ENCODE measurements around the gene CD55. TPM values are rescaled to one million over a fixed set of nuclear protein-coding genes. Genes with fewer than 3 reads are reported as not detected.

The CD55 gene
- polyA plus RNA-seq, 1 of the 3 experiments (the other 2 are of a cell fraction): 10.4 TPM

DNA sequence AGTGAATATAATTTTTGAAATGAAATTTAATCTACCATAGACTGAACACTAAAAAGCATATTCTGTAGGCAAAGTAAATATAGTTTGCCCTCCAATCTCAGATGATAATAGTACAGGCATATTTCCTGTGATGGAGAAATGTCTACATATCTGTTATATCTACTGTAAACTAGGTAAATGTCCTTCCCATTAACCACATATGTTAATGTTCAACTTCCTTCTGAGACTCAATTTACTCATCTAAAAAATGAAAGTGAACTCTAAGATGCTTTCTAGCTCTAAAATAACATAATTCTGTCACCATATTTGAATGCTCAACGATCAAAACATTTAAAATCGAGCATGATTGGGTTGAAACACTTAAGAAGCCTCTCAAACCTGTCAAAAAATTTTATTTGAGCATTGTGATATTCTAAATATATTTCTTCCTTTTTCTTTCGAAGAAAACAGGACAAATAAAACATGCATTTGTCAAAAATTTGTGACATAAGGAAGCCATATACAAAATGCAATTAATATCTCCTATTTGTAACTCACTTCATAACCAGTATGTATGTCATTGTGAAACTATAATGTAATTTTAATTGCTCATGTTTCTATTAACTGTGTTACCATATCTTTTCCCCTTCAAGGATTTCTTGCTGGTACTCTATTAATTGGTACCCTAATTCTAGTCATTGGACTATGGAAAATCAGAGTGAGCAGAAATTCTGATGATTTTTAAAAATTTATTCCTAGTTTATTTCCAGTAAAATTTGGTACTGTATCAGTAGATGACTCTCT is 34.2 kb downstream of the CD55 start:
- no peak overlapping the region for H3K4me2 ChIP-seq
- ChIA-PET CTCF (no interaction called here), POLR2A (no interaction called here)
- H3K9ac ChIP-seq: no peak overlapping the region
- 16% methylated on average over 3 of the region's 3 CpGs for WGBS (ENCODE audit: low lambda C conversion rate)
- H3F3A ChIP-seq (replicated peaks; ENCODE audit: insufficient read depth): no peaks in the 10 kb centered on the region
- no peaks in the 10 kb centered on the region for H3K79me2 ChIP-seq (ENCODE audit: insufficient read depth)
- no peak overlapping the region for H2AFZ ChIP-seq (ENCODE audit: low read depth)
- H4K20me1 ChIP-seq (ENCODE audit: insufficient read depth): no peaks in the 10 kb centered on the region
- no peak for TF ChIP-seq POLR2AphosphoS5 (IDR thresholded peaks at IDR 0.05; ENCODE audit: low read depth, low read length)
- TF ChIP-seq FOXJ3 (CRISPR knock-in tag; IDR thresholded peaks at IDR 0.05): no peak
- no peak for TF ChIP-seq TAF1 (IDR thresholded peaks at IDR 0.05; ENCODE audit: borderline replicate concordance, low read depth, low read length)
- H3K27me3 ChIP-seq (ENCODE audit: insufficient read depth): no peaks in the 10 kb centered on the region
- no peak for DNase-seq
- no peak overlapping the region for H3K27ac ChIP-seq (ENCODE audit: low read depth in 2 of 2, low read length in 1 of 2)
- H3K36me3 ChIP-seq (replicated peaks in 1 of 2; ENCODE audit: control insufficient read depth in 1 of 2, insufficient read depth in 2 of 2, low read length in 1 of 2): no peaks in the 10 kb centered on the region
- no peak overlapping the region for H3K4me3 ChIP-seq (ENCODE audit: low read depth in 2 of 2, low read length in 1 of 2)
- H3K9me2 ChIP-seq: no peaks in the 10 kb centered on the region
- H3K4me1 ChIP-seq (ENCODE audit: control insufficient read depth in 1 of 2, insufficient read depth in 2 of 2, low read depth in 1 of 2, low read length in 1 of 2): no peaks in the 10 kb centered on the region; a peak in 1 of 4 replicates
- H3K9me3 ChIP-seq: no peaks in the 10 kb centered on the region; the same call in 1 of the 2 replicates

- Histone ChIP-seq H3K4me3 (ENCODE audit: low read depth in 2 of 2, low read length in 1 of 2) (no peak overlapping the region), H3K27ac (ENCODE audit: low read depth in 2 of 2, low read length in 1 of 2) (no peak overlapping the region), H3K36me3 (replicated peaks in 1 of 2; ENCODE audit: control insufficient read depth in 1 of 2, insufficient read depth in 2 of 2, low read length in 1 of 2) (no peaks in the 10 kb centered on the region), H3K79me2 (ENCODE audit: insufficient read depth) (no peaks in the 10 kb centered on the region), H3K27me3 (ENCODE audit: insufficient read depth) (no peaks in the 10 kb centered on the region), H3K9me2 (no peaks in the 10 kb centered on the region), H3K4me2 (no peak overlapping the region), H3K9ac (no peak overlapping the region), H3K4me1 (ENCODE audit: control insufficient read depth in 1 of 2, insufficient read depth in 2 of 2, low read depth in 1 of 2, low read length in 1 of 2) (no peaks in the 10 kb centered on the region; a peak in 1 of 4 replicates), H3F3A (replicated peaks; ENCODE audit: insufficient read depth) (no peaks in the 10 kb centered on the region), H4K20me1 (ENCODE audit: insufficient read depth) (no peaks in the 10 kb centered on the region), H3K9me3 (no peaks in the 10 kb centered on the region), H2AFZ (ENCODE audit: low read depth) (no peak overlapping the region)
- POLR2A ChIA-PET: no interaction called here
- DNase-seq: no peak
- TF ChIP-seq REST (IDR thresholded peaks at IDR 0.05; ENCODE audit: low read depth, low read length) (no peak), MXI1 (IDR thresholded peaks at IDR 0.05; ENCODE audit: low read depth, low read length) (no peak)
- CTCF ChIA-PET: no interaction called here
- 24% methylated on average over 3 of the region's 3 CpGs for WGBS (ENCODE audit: low lambda C conversion rate)
Observed at GRCh38 chr1:207361029-207361428, 39.6 kb downstream of the CD55 start.

DNA sequence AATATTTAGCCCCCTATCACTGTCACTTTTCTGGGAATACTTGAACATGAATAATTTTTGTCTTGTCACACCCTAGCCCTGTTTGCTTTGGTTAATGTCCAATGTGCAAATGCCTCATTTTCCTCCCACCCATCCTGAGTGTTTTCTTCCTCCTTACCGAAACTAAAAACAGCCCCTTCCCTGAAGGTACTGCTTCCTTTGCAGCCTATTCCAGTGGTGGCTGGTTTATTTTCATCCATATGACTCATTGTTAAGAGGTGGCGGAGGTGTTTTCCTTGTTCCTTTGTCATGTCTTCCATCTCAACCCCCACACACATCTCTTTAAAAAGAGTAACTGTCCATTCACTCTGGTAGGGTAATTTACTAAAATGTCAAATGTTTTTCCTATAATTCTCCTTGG is 40.4 kb downstream of the CD55 start:
- Histone ChIP-seq H3K4me3 (ENCODE audit: low read depth in 2 of 2, low read length in 1 of 2) (no peak overlapping the region), H3K27me3 (ENCODE audit: insufficient read depth) (no peaks in the 10 kb centered on the region), H3K36me3 (replicated peaks in 1 of 2; ENCODE audit: control insufficient read depth in 1 of 2, insufficient read depth in 2 of 2, low read length in 1 of 2) (no peaks in the 10 kb centered on the region), H3K79me2 (ENCODE audit: insufficient read depth) (no peaks in the 10 kb centered on the region), H3K9me2 (no peaks in the 10 kb centered on the region), H3K9me3 (no peaks in the 10 kb centered on the region), H3K27ac (ENCODE audit: low read depth in 2 of 2, low read length in 1 of 2) (no peak overlapping the region), H4K20me1 (ENCODE audit: insufficient read depth) (no peaks in the 10 kb centered on the region), H2AFZ (ENCODE audit: low read depth) (no peak overlapping the region), H3K4me2 (no peak overlapping the region), H3K9ac (no peak overlapping the region), H3F3A (replicated peaks; ENCODE audit: insufficient read depth) (no peaks in the 10 kb centered on the region), H3K4me1 (ENCODE audit: control insufficient read depth in 1 of 2, insufficient read depth in 2 of 2, low read depth in 1 of 2, low read length in 1 of 2) (no peaks in the 10 kb centered on the region; a peak in 1 of 4 replicates)
- ChIA-PET CTCF (interaction anchor here (1.0 kb wide), 1 partner anchor 43 kb away, joined by 4 read pairs; no protein-coding TSS in a partner anchor), POLR2A (no interaction called here)
- TF ChIP-seq TAF1 (IDR thresholded peaks at IDR 0.05; ENCODE audit: borderline replicate concordance, low read depth, low read length) (no peak), TCF12 (IDR thresholded peaks at IDR 0.05) (no peak), USF2 (IDR thresholded peaks at IDR 0.05; ENCODE audit: borderline replicate concordance, low read depth, low read length) (no peak), JUND (IDR thresholded peaks at IDR 0.05) (no peak), GABPA (IDR thresholded peaks at IDR 0.05; ENCODE audit: low read depth) (no peak), MXI1 (IDR thresholded peaks at IDR 0.05; ENCODE audit: low read depth, low read length) (no peak), RFX5 (IDR thresholded peaks at IDR 0.05; ENCODE audit: low read length) (no peak), FOXJ3 (CRISPR knock-in tag; IDR thresholded peaks at IDR 0.05) (no peak), SIN3A (IDR thresholded peaks at IDR 0.05; ENCODE audit: borderline replicate concordance, low read depth, low read length) (no peak), FOXM1 (IDR thresholded peaks at IDR 0.05; ENCODE audit: low read depth) (no peak), ELF1 (IDR thresholded peaks at IDR 0.05) (no peak)
- no peak for DNase-seq
- WGBS (ENCODE audit: low lambda C conversion rate): 25% methylated on average over 2 of the region's 2 CpGs
